Kidney epithelial cell (primary cell): Measurements from ENCODE around the gene SETD5. TPM values are rescaled to one million over a fixed set of nuclear protein-coding genes. Genes with fewer than 3 reads are reported as not detected.

Experiments
- DNase-seq: peaks from one replicate; pipeline ENCODE4 v3.0.0-alpha.2; 2010; ENCODE audit warnings: low read depth
- H3K27me3 ChIP-seq: 2 replicates; pipeline ENCODE4 v1.6.0; 2011; ENCODE audit warnings: low read length; ENCODE audit not compliant: control insufficient read depth, insufficient read depth
- H3K36me3 ChIP-seq: 2 replicates; pipeline ENCODE4 v1.5.1; 2011; ENCODE audit warnings: low read length; ENCODE audit not compliant: control insufficient read depth, insufficient read depth
- H3K4me3 ChIP-seq: 2 replicates; pipeline ENCODE4 v1.5.1; 2011; ENCODE audit warnings: low read depth, mild to moderate bottlenecking, control low read depth, low read length
- CTCF ChIP-seq: IDR thresholded peaks from 2 replicates; pipeline ENCODE4 v1.5.1; 2011; ENCODE audit warnings: mild to moderate bottlenecking, moderate library complexity, low read length, control low read depth, inconsistent platforms; ENCODE audit not compliant: insufficient read depth, poor library complexity, severe bottlenecking
- total RNA-seq: library from RNA; depleted of rRNA; stranded (reverse); fragments of >200 nt; gene quantifications from 2 replicates; pipeline ENCODE4 v1.2.3, GENCODE V29; 2015

SETD5 gene
- total RNA-seq, 1 donor from 2014 or later, result 49.1 TPM

DNA sequence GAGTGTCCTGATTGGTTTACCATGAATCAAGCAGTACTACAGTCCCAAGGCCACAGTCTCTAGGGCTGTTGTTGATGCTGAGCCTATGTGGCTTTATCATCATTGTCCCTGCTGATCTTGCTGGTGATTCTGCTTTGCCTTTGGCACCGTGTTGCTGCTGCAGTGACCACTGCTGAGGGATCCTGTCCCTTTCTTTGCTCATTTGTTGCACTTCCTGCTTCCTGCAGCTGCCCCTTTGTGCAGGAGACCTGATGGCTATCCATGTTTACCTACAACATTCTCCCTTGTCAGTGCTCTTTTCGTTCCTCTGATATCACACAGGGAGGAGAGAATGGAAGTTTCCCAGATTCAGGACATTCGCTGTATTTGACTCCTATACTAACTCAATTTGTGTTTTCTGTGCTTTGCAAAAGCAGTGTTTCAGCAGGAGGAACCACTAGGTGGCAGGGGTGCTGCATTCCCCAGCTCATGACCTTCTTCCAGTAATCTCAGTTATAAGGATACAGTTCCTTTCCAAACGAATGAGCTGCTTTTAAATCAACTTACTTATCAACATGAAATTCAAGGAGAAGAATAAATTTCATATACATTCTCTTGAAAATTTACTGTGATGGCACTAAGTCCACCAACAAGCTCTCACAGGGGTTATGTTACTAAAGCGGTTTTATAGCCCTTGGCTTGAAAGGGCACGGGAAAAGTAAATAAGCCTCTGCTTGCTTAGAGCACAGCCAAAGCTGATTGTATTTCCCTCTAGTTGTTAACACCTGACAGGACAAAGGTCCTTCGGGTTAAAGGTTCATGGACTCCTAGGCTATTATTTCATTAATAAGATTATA lies 44.3 kb upstream of the SETD5 start:
- Histone ChIP-seq H3K27me3 (no peaks in the 10 kb centered on the region), H3K4me3 (no peak overlapping the region), H3K36me3 (no peaks in the 10 kb centered on the region)
- DNase-seq, result peak; percentile 18
- TF ChIP-seq CTCF, result peak; percentile 88

DNA sequence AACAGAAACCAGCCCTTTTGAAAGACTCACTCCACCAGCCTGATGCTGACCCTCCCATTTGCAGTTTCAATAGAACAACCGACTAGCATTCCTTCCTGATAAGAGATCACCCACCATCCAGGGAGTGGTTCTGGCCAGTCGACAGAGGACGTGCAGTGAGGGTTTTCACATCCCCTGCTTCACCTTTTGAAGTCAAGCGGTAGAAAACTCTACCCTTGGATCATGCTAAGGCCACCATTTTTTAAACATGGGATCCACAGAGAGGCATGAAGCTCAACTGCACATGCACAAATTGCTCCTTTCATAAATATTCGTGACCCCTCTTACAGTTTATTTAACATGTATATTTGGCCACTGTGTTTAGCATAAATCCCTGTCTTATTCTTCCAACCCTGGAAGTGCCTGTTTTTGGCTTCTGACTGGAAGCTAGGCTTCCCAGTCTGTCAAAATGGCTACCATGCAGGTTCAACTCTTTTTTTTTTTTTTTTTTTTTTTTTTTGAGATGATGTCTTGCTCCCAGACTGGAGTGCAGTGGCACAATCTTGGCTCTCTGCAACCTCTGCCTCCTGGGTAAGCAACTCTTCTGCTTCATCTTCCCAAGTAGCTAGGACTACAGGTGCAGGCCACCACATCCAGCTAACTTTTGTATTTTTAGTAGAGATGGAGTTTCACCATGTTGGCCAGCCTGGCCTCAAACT lies 35.6 kb upstream of the SETD5 start:
- Histone ChIP-seq H3K27me3 (no peaks in the 10 kb centered on the region), H3K36me3 (no peaks in the 10 kb centered on the region), H3K4me3 (peak overlapping the region; percentile 75)
- DNase-seq, result no peak
- no peak for TF ChIP-seq CTCF

DNA sequence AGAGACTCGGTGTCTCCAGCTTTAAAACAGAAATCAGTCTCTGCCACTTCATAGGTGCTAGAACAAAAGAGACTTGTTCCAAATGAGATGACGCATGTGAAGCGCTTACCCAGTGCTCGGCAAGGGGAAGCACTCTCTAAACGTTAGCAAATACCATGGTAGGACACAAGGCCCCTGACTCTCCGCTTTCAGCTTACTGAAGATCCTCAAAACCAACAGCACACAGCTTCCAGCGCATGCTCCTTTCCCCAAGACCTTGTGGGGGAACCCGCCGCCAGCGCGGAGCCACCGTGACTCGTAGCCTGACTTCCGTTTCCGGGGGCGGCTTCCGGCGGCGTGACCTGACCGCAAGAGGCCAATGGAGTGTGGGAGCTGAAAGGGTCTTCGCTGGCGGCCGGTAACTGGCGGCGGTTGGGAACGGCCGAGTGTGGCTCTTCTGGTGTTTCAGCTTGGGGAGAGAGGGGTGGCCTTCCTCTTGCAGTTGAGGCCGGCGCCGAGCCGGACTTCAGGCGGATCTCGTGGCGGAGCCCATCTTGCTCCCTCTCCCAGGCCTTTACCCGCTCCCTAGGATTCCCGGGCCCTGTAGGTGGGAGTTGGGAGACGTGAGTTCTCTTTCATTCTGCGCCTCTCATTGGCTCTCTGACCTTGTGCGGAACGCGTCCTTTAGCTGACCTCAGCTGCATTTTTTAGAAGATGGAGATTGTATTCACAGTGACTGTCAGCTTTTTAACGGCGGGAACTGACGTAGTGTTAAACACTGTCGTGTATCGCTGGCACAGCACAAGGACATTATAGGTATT lies 34.5 kb upstream of the SETD5 start, which contains the start of gene THUMPD3:
Gene THUMPD3 (plus strand): TSS at position 324 of the 800 bp plus-strand sequence. CDS start 2,015 bp downstream, outside the sequence.
- H3K36me3 ChIP-seq, result no peaks in the 10 kb centered on the region
- no peak for TF ChIP-seq CTCF
- no peaks in the 10 kb centered on the region for H3K27me3 ChIP-seq
- H3K4me3 ChIP-seq, result peak within 1 kb of the TSS; percentile 75
- DNase-seq, result peak; percentile 71

DNA sequence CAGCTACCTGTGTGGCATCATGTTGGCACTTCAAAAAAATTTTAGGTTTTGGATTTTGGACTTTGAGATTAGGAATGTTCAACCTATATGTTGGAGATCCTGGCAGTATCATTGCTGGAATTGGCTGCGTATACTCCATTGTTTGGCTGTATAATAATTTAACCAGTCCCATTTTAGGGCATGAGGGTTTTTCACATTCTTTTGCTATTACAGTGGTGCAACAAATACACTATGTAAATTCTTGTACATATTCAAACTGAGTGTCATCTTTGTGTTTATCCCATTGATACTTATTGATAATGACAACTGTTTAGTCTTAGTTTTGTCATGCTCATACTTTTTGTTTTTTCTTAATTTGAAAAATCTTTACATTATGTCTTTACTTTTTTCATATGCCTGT lies 27.9 kb upstream of the SETD5 start:
- TF ChIP-seq CTCF, result no peak
- H3K36me3 ChIP-seq, result no peaks in the 10 kb centered on the region

GRCh38 chr3:9373465-9373864 lies 23.9 kb upstream of the SETD5 start:
- DNase-seq, result no peak
- no peaks in the 10 kb centered on the region for H3K27me3 ChIP-seq
- no peak overlapping the region for H3K4me3 ChIP-seq
- no peak for TF ChIP-seq CTCF
- H3K36me3 ChIP-seq, result no peaks in the 10 kb centered on the region

More for the DNA sequence above, 27.9 kb upstream of the SETD5 start:
- DNase-seq, result no peak
- no peaks in the 10 kb centered on the region for H3K27me3 ChIP-seq
- no peak overlapping the region for H3K4me3 ChIP-seq
